Tibial nerve (tissue), 4 donors: ENCODE measurements around the gene MRPS34. TPM values are rescaled to one million over a fixed set of nuclear protein-coding genes. Genes with fewer than 3 reads are reported as not detected.

Source experiments
- DNase-seq, 2 donors: peaks; one replicate each; pipeline ENCODE4 v3.0.0-alpha.2; 2019; ENCODE audit warnings: low spot score in 2 of 2
- H3K27ac ChIP-seq, 4 donors: fragments of 200-600 bp; sonication (generic) in 3 of 4; one replicate each; pipeline ENCODE4 v1.5.1; 2017 to 2019; ENCODE audit warnings: mild to moderate bottlenecking in 1 of 4
- H3K27me3 ChIP-seq, 2 donors: fragments of 200-600 bp; sonication (generic) in 1 of 2; one replicate each; pipeline versions ENCODE4 v1.5.1 to v1.6.0; 2017 to 2019
- H3K36me3 ChIP-seq, 3 donors: fragments of 200-600 bp; sonication (generic); one replicate each; pipeline ENCODE4 v1.5.1; 2018 to 2019
- H3K4me1 ChIP-seq, 4 donors: fragments of 200-600 bp; sonication (generic) in 3 of 4; one replicate each; pipeline ENCODE4 v1.5.1; 2017 to 2019
- H3K4me3 ChIP-seq, 4 donors: fragments of 200-600 bp; sonication (generic) in 3 of 4; one replicate each; pipeline ENCODE4 v1.5.1; 2017 to 2019; ENCODE audit warnings: mild to moderate bottlenecking in 1 of 4, moderate library complexity in 1 of 4
- H3K9me3 ChIP-seq, 4 donors: fragments of 200-600 bp; sonication (generic) in 3 of 4; one replicate each; pipeline ENCODE4 v1.5.1; 2017 to 2019
- EP300 ChIP-seq, 2 donors: sonication (generic); formaldehyde crosslinking; IDR thresholded peaks; one replicate each; pipeline ENCODE4 v1.6.1; 2017; ENCODE audit warnings: antibody characterized with exemption in 2 of 2, mild to moderate bottlenecking in 1 of 2
- POLR2A ChIP-seq, 2 donors: fragments of 450-650 bp; IDR thresholded peaks; one replicate each; pipeline ENCODE4 v1.6.1; 2017; ENCODE audit warnings: antibody characterized with exemption in 2 of 2, mild to moderate bottlenecking in 2 of 2, moderate library complexity in 2 of 2
- WGBS, 2 donors: methylation state at CpG; one replicate each; pipeline ENCODE4 v1.1.5; 2018; 5-methylcytosine and 5-hydroxymethylcytosine counted together
- small RNA-seq: library from RNA; depleted of rRNA; stranded (forward); fragments of <200 nt; gene quantifications from one replicate; pipeline ENCODE3, GENCODE V24; 2016
- total RNA-seq, 4 donors: library from RNA; depleted of rRNA; stranded (reverse); fragments of >200 nt; gene quantifications; one replicate each; pipeline ENCODE4 v1.1.0, GENCODE V29; 2016
- TF ChIP-seq, protein P1 (sequence below), 5 experiments: fragments of 200-600 bp in 3 of 5; fragments of 450-650 bp in 2 of 5; sonication (generic) in 3 of 5; IDR thresholded peaks; one replicate each; pipeline ENCODE4 v1.5.1; 2016 to 2019; ENCODE audit warnings: antibody characterized with exemption in 5 of 5, mild to moderate bottlenecking in 3 of 5, moderate library complexity in 2 of 5

MRPS34 gene
- total RNA-seq, 4 donors from 2014 or later = 58.1 to 121 (median 81.0) TPM

DNA sequence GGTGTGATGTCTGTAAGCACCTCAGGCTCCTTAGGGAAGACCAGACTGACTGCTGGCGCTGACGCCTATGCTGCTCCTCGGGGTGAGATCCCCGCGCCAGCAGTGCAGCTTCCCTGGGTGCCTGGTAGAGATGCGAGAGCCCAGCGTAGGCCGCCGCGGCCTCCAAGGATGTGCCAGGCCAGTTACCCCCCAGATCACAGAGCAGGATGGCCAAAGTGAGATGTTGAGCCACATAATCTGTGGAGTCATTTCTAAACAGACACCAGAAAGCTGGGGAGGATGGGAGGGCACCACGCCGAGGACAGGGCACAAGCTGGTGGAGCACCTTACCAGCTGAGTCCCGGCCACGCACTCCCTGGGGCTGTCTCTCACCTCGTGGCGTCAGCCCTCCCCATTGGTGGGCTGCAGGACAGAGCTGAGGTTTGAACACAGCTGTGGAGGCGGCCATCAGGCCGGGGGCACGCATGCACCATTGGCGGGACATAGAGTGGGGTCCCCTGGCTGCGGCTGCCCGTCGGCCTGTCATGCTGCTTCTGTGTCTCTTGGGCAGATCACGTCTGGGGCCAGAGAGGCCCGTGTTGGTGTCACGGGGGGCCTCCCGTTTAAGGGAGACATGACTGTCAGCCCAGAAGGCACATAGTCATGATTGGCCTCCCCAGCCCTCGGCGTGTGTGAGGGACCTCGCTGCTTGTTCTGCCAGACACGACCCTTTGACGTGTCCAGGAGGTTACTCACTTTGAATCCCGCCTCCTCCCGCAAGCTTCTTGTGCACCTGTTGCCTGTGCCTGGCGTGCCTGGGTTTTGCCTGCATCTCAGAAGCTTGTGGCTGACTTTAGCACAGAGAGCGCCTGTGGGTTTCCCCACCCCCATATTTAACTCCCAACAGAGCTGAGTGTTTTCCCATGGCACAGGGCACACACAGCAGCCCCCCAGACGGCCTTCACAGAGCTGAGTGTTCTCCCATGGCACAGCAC lies 45.0 kb downstream of the MRPS34 start:
- no peaks in the 10 kb centered on the region for H3K27me3 ChIP-seq
- H3K4me3 ChIP-seq = no peak overlapping the region
- peaks cover 3 to 78% (median 21%) of the 10 kb centered on the region in 3 donors for H3K36me3 ChIP-seq
- H3K27ac ChIP-seq = no peak overlapping the region
- no peaks in the 10 kb centered on the region for H3K9me3 ChIP-seq
- H3K4me1 ChIP-seq = peaks cover 0 to 23% (median 12%) of the 10 kb centered on the region in 4 donors
- DNase-seq = no peak
- TF ChIP-seq EP300 (IDR thresholded peaks at IDR 0.05) = no peak
- no peak for TF ChIP-seq POLR2A (IDR thresholded peaks at IDR 0.05)
- TF ChIP-seq, protein P1, sequence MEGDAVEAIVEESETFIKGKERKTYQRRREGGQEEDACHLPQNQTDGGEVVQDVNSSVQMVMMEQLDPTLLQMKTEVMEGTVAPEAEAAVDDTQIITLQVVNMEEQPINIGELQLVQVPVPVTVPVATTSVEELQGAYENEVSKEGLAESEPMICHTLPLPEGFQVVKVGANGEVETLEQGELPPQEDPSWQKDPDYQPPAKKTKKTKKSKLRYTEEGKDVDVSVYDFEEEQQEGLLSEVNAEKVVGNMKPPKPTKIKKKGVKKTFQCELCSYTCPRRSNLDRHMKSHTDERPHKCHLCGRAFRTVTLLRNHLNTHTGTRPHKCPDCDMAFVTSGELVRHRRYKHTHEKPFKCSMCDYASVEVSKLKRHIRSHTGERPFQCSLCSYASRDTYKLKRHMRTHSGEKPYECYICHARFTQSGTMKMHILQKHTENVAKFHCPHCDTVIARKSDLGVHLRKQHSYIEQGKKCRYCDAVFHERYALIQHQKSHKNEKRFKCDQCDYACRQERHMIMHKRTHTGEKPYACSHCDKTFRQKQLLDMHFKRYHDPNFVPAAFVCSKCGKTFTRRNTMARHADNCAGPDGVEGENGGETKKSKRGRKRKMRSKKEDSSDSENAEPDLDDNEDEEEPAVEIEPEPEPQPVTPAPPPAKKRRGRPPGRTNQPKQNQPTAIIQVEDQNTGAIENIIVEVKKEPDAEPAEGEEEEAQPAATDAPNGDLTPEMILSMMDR (IDR thresholded peaks at IDR 0.05) = no peak
- WGBS, 2 donors = 86 to 89% methylated on average over 19 to 27 of the region's 37 CpGs

DNA sequence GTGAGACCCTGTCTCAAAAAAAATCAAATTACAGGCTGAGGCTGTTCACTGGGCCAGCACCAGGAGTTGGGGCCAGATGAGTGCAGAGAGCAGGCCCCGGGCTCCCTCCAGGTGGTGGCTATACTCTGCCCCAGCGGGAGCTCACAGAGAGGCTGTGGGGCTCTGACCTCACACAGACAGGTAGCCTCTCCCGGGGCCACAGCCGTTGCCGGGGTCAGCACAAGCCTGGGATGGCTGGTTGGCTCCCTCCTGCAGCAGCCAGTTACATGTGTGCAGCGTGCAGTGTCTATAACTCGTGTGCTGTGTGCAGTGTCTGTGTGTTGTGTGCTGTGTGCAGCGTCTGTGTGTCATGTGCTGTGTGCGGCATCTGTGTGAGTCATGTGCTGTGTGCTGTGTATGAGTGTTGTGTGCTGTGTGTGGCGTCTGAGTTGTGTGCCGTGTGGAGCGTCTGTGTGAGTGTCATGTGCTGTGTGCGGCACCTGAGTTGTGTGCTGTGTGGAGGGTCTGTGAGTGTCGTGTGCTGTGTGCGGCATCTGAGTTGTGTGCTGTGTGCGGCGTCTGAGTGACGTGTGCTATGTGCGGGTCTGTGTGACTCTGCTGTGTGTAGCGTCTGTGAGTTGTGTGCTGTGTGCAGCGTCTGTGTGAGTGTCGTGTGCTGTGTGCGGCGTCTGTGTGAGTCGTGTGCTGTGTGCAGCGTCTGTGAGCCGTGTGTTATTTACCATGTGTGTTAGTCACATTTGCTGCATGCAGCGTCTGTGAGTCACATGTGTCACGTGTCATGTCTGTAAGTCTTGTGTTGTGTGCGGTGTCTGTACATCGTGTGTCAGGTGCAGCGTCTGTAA lies 46.1 kb downstream of the MRPS34 start:
- DNase-seq = no peak
- Histone ChIP-seq H3K9me3 (no peaks in the 10 kb centered on the region), H3K27ac (no peak overlapping the region), H3K27me3 (no peaks in the 10 kb centered on the region), H3K4me3 (no peak overlapping the region), H3K4me1 (peaks cover 0 to 31% (median 22%) of the 10 kb centered on the region in 4 donors), H3K36me3 (peaks cover 3 to 68% (median 18%) of the 10 kb centered on the region in 3 donors)
- 90 to 93% methylated on average over 29 to 30 of the region's 32 CpGs for WGBS, 2 donors
- TF ChIP-seq POLR2A (IDR thresholded peaks at IDR 0.05) (no peak), EP300 (IDR thresholded peaks at IDR 0.05) (no peak)
- TF ChIP-seq, protein P1 (IDR thresholded peaks at IDR 0.05) = no peak

DNA sequence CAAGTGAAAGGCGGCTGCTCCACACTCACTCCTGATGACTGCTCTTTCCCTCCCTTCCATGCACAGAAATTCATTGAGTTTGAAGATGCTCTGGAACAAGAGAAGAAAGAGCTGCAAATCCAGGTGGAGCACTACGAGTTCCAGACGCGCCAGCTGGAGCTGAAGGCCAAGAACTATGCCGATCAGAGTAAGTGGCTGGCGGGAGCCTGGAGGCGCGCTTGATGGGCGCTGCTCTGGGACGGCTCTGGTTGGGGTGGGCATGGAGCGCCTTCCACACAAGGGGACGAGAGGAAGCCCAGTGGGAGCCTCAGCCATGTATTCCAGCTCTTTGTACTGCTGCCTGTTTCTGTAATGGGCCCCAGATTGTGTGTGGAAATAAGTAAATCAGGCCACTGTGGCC lies 48.4 kb downstream of the MRPS34 start:
- peak overlapping the region in 1 of 4 donors; percentile 78 for H3K27ac ChIP-seq
- peaks cover 0 to 47% (median 32%) of the 10 kb centered on the region in 4 donors for H3K4me1 ChIP-seq
- no peak overlapping the region for H3K4me3 ChIP-seq
- DNase-seq = no peak
- no peaks in the 10 kb centered on the region for H3K27me3 ChIP-seq
- no peaks in the 10 kb centered on the region for H3K9me3 ChIP-seq
- WGBS, 2 donors = 89 to 90% methylated on average over 12 of the region's 12 CpGs
- no peak for TF ChIP-seq POLR2A (IDR thresholded peaks at IDR 0.05)
- no peak for TF ChIP-seq EP300 (IDR thresholded peaks at IDR 0.05)
- TF ChIP-seq, protein P1 (IDR thresholded peaks at IDR 0.05) = no peak
- H3K36me3 ChIP-seq = peaks cover 3 to 45% (median 18%) of the 10 kb centered on the region in 3 donors

DNA sequence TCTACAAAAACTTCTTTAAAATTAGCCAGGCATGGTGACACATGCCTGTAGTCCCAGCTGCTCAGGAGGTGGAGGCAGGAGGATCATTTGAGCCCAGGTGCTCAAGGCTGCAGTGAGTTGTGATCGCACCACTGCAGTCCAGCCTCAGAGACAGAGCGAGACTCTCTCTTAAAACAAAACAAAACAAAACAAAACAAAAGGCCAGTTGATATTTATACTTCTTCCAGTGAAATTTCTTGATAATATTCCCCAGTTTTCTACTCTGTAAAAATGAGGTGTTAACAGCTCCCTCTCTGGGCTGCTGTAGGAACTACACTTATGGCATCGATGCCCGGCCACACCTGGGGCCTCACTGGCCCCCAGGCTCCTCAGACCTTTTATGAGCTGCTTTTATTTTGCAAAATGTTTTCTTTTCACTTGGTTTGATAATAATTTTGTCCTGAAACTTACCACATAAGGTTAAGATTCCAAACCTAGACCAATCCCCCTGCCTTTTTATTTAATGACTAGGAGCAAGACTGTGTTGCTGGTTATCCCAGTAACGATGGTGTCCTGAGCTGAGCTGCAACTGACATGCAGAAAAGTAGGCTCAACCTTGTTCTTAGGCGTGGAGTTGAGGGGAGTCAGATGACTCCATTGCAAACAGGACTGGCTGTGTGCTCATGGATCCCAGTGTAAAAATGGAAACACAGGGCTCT lies 49.3 kb downstream of the MRPS34 start:
- Histone ChIP-seq H3K4me3 (no peak overlapping the region), H3K27ac (peak overlapping the region; percentile 38 to 80 (median 66)), H3K4me1 (peaks cover 0 to 47% (median 34%) of the 10 kb centered on the region in 4 donors), H3K36me3 (peaks cover 3 to 36% (median 10%) of the 10 kb centered on the region in 3 donors), H3K9me3 (no peaks in the 10 kb centered on the region), H3K27me3 (no peaks in the 10 kb centered on the region)
- 31 to 40% methylated on average over 6 of the region's 6 CpGs for WGBS, 2 donors
- TF ChIP-seq, protein P1 (IDR thresholded peaks at IDR 0.05) = peak; percentile 64 to 83 (median 71)
- no peak for TF ChIP-seq POLR2A (IDR thresholded peaks at IDR 0.05)
- DNase-seq = peak in 1 of 2 donors; percentile 52

Small RNA genes within 50 kb of the gene (small RNA-seq; reads per million reads assigned to genes)
- gene MIR3177 = 0.28 reads per million

Other genes with a start within 250 kb of the MRPS34 start
- 10 to 100 TPM; 46.3 to 53.7 (median 48.9) TPM for gene TMEM204, start 239.5 kb downstream of the MRPS34 start, total RNA-seq
- gene IFT140, start 161.1 kb downstream of the MRPS34 start, total RNA-seq = 10 to 100 TPM; 26.8 to 49.5 (median 41.6) TPM
- gene CRAMP1, start 160.8 kb downstream of the MRPS34 start, total RNA-seq = 10 to 100 TPM; 11.6 to 30.6 (median 17.8) TPM
- gene JPT2, start 94.9 kb downstream of the MRPS34 start, total RNA-seq = 10 to 100 TPM; 15.0 to 28.9 (median 16.1) TPM
- 100 to 1,000 TPM in 2 of 4 donors, 10 to 100 TPM in 2; 92.6 to 188 (median 99.5) TPM for gene MAPK8IP3, start 66.9 kb downstream of the MRPS34 start, total RNA-seq
- 100 to 1,000 TPM; 113 to 198 (median 128) TPM for gene NME3, start 1.6 kb downstream of the MRPS34 start, total RNA-seq
- gene EME2, start 324 bp downstream of the MRPS34 start, total RNA-seq = 10 to 100 TPM; 13.2 to 41.4 (median 17.7) TPM
- 100 to 1,000 TPM in 3 of 4 donors, 10 to 100 TPM in 1; 90.7 to 122 (median 112) TPM for gene SPSB3, start 9.4 kb upstream of the MRPS34 start, total RNA-seq
- gene NUBP2, start 9.8 kb upstream of the MRPS34 start, total RNA-seq = 10 to 100 TPM; 73.5 to 93.9 (median 87.4) TPM
- 1 to 10 TPM in 1 of 4 donors, under 1 TPM in 1, not detected in 2; 0.63 to 1.6 TPM for gene IGFALS, start 20.6 kb upstream of the MRPS34 start, total RNA-seq
- gene HAGH, start 53.7 kb upstream of the MRPS34 start, total RNA-seq = 100 to 1,000 TPM in 2 of 4 donors, 10 to 100 TPM in 2; 89.2 to 161 (median 100) TPM
- gene FAHD1, start 54.1 kb upstream of the MRPS34 start, total RNA-seq = 10 to 100 TPM; 17.5 to 44.1 (median 33.7) TPM
- not detected for gene MEIOB, start 99.0 kb upstream of the MRPS34 start, total RNA-seq
- gene HS3ST6, start 145.3 kb upstream of the MRPS34 start, total RNA-seq = not detected
- gene MSRB1, start 170.1 kb upstream of the MRPS34 start, total RNA-seq = 10 to 100 TPM; 22.5 to 46.1 (median 30.3) TPM
- not detected for gene RPL3L, start 181.6 kb upstream of the MRPS34 start, total RNA-seq
- gene NDUFB10, start 186.4 kb upstream of the MRPS34 start, total RNA-seq = 100 to 1,000 TPM in 2 of 4 donors, 10 to 100 TPM in 2; 86.9 to 136 (median 116) TPM
- gene RPS2, start 191.7 kb upstream of the MRPS34 start, total RNA-seq = 1,000 to 10,000 TPM; 1,591 to 3,468 (median 1,745) TPM
- gene RNF151, start 193.7 kb upstream of the MRPS34 start, total RNA-seq = not detected
- gene TBL3, start 198.9 kb upstream of the MRPS34 start, total RNA-seq = 10 to 100 TPM; 37.6 to 70.8 (median 46.2) TPM
- 1 to 10 TPM in 1 of 4 donors, not detected in 3; 3.9 TPM for gene NOXO1, start 208.3 kb upstream of the MRPS34 start, total RNA-seq
- gene GFER, start 211.1 kb upstream of the MRPS34 start, total RNA-seq = 10 to 100 TPM; 13.4 to 20.2 (median 18.1) TPM
- 1 to 10 TPM in 1 of 4 donors, not detected in 3; 3.9 TPM for gene SYNGR3, start 216.8 kb upstream of the MRPS34 start, total RNA-seq
- gene ZNF598, start 236.7 kb upstream of the MRPS34 start, total RNA-seq = 10 to 100 TPM; 37.0 to 83.1 (median 49.2) TPM
- gene NPW, start 246.7 kb upstream of the MRPS34 start, total RNA-seq = 1 to 10 TPM in 2 of 4 donors, not detected in 2; 3.0 to 3.1 TPM